SK-N-SH treated with all-trans-retinoic acid at 6 μM for 48 hours (cell line): ENCODE results near the gene RPL37.

ENCODE experiments used
- ATAC-seq: fragments of 200-7000 bp; cut with Tn5 transposase; 3 replicates; pipeline ENCODE4 v1.9.1; 2020; ENCODE audit warnings: mild to moderate bottlenecking, moderate library complexity
- ARNTL ChIP-seq: fragments of 450-650 bp; formaldehyde crosslinking; IDR thresholded peaks from 2 replicates; pipeline ENCODE4 v1.5.0; 2020; ENCODE audit warnings: low read depth, mild to moderate bottlenecking, moderate library complexity, borderline replicate concordance
- BACH2 ChIP-seq: fragments of 250-450 bp; sonication (Bioruptor Pico); IDR thresholded peaks from 2 replicates; pipeline ENCODE4 v1.9.0; 2021; ENCODE audit warnings: mild to moderate bottlenecking, borderline replicate concordance
- CREB5 ChIP-seq: fragments of 250-450 bp; sonication (Bioruptor Pico); IDR thresholded peaks from 2 replicates; pipeline ENCODE4 v1.5.1; 2020; ENCODE audit warnings: low read depth, mild to moderate bottlenecking, moderate library complexity
- CSDC2 ChIP-seq: fragments of 250-450 bp; sonication (Bioruptor Pico); IDR thresholded peaks from 2 replicates; pipeline ENCODE4 v1.5.0; 2020; ENCODE audit warnings: mild to moderate bottlenecking, moderate library complexity
- CSRNP3 ChIP-seq: fragments of 250-450 bp; sonication (Bioruptor Pico); IDR thresholded peaks from 2 replicates; pipeline ENCODE4 v1.5.1; 2021; ENCODE audit warnings: mild to moderate bottlenecking, moderate library complexity
- ESRRG ChIP-seq: fragments of 250-450 bp; sonication (Bioruptor Pico); IDR thresholded peaks from 2 replicates; pipeline ENCODE4 v1.6.1; 2021; ENCODE audit warnings: mild to moderate bottlenecking
- GLIS3 ChIP-seq: fragments of 250-450 bp; sonication (Bioruptor Pico); IDR thresholded peaks from 2 replicates; pipeline ENCODE4 v1.5.0; 2020; ENCODE audit warnings: mild to moderate bottlenecking, moderate library complexity
- ISL1 ChIP-seq: fragments of 250-450 bp; sonication (Bioruptor Pico); IDR thresholded peaks from 2 replicates; pipeline ENCODE4 v2.1.2; 2022; ENCODE audit warnings: mild to moderate bottlenecking, moderate library complexity
- OSR1 ChIP-seq: fragments of 250-450 bp; sonication (Bioruptor Pico); IDR thresholded peaks from 2 replicates; pipeline ENCODE4 v1.8.0; 2022; ENCODE audit warnings: moderate library complexity, mild to moderate bottlenecking, inconsistent platforms
- PATZ1 ChIP-seq: fragments of 250-450 bp; sonication (Bioruptor Pico); IDR thresholded peaks from 2 replicates; pipeline ENCODE4 v1.8.0; 2020; ENCODE audit warnings: mild to moderate bottlenecking, moderate library complexity, borderline replicate concordance
- POU6F1 ChIP-seq: fragments of 250-450 bp; sonication (Bioruptor Pico); IDR thresholded peaks from 2 replicates; pipeline ENCODE4 v1.8.0; 2021; ENCODE audit warnings: low read depth, mild to moderate bottlenecking, moderate library complexity, borderline replicate concordance
- PPARA ChIP-seq: fragments of 250-450 bp; sonication (Bioruptor Pico); IDR thresholded peaks from 2 replicates; pipeline ENCODE4 v1.5.0; 2020; ENCODE audit warnings: mild to moderate bottlenecking, borderline replicate concordance
- RARB ChIP-seq: fragments of 250-450 bp; sonication (Bioruptor Pico); IDR thresholded peaks from 2 replicates; pipeline ENCODE4 v1.8.0; 2021; ENCODE audit warnings: mild to moderate bottlenecking, moderate library complexity
- SNAI2 ChIP-seq: fragments of 250-450 bp; sonication (Bioruptor Pico); IDR thresholded peaks from 2 replicates; pipeline ENCODE4 v1.5.0; 2020; ENCODE audit warnings: mild to moderate bottlenecking, moderate library complexity
- TCF4 ChIP-seq: fragments of 250-450 bp; sonication (Bioruptor Pico); IDR thresholded peaks from 2 replicates; pipeline ENCODE4 v1.8.0; 2021; ENCODE audit warnings: mild to moderate bottlenecking, moderate library complexity, borderline replicate concordance
- TSHZ2 ChIP-seq: fragments of 250-450 bp; sonication (Bioruptor Pico); IDR thresholded peaks from 2 replicates; pipeline ENCODE4 v1.5.0; 2020; ENCODE audit warnings: mild to moderate bottlenecking, moderate library complexity
- ZC3H10 ChIP-seq: fragments of 250-450 bp; sonication (Bioruptor Pico); IDR thresholded peaks from 2 replicates; pipeline ENCODE4 v1.5.1; 2021; ENCODE audit warnings: mild to moderate bottlenecking, moderate library complexity
- ZFP3 ChIP-seq: fragments of 250-450 bp; sonication (Bioruptor Pico); IDR thresholded peaks from 2 replicates; pipeline ENCODE4 v1.5.0; 2020; ENCODE audit warnings: mild to moderate bottlenecking, moderate library complexity
- ZFP30 ChIP-seq: fragments of 450-650 bp; formaldehyde crosslinking; IDR thresholded peaks from 2 replicates; pipeline ENCODE4 v1.5.0; 2022; ENCODE audit warnings: mild to moderate bottlenecking, moderate library complexity
- ZNF565 ChIP-seq: fragments of 450-650 bp; formaldehyde crosslinking; conservative IDR thresholded peaks from 2 replicates; pipeline ENCODE4 v1.5.0; 2020; ENCODE audit warnings: low read depth, mild to moderate bottlenecking, moderate library complexity
- ZNF8 ChIP-seq: fragments of 450-650 bp; formaldehyde crosslinking; IDR thresholded peaks from 2 replicates; pipeline ENCODE4 v1.5.0; 2020; ENCODE audit warnings: mild to moderate bottlenecking, moderate library complexity

The RPL37 gene

GRCh38 chr5:40828690-40829661 lies 6.0 kb downstream of the RPL37 start:
- no peak for ATAC-seq
- TF ChIP-seq ZFP30 (CRISPR knock-in tag), result no peak
- TF ChIP-seq RARB (CRISPR knock-in tag), result no peak; the same call in 1 of the 2 replicates
- TF ChIP-seq ZC3H10 (CRISPR knock-in tag), result no peak
- peak; percentile 61; the same call in 1 of the 2 replicates for TF ChIP-seq GLIS3 (CRISPR knock-in tag)
- peak; percentile 11; the same call in 1 of the 2 replicates for TF ChIP-seq ESRRG (CRISPR knock-in tag)
- peak; percentile 56; the same call in 1 of the 2 replicates for TF ChIP-seq CREB5 (CRISPR knock-in tag)
- TF ChIP-seq CSRNP3 (CRISPR knock-in tag), result 0 out of 2 replicates have a peak, but pooled peaks have one; percentile 22
- no peak for TF ChIP-seq POU6F1
- no peak for TF ChIP-seq PPARA (CRISPR knock-in tag)

GRCh38 chr5:40828021-40828631 lies 6.9 kb downstream of the RPL37 start:
- TF ChIP-seq ARNTL (CRISPR knock-in tag) (no peak), POU6F1 (no peak), ESRRG (CRISPR knock-in tag) (no peak), TCF4 (CRISPR knock-in tag) (no peak), OSR1 (CRISPR knock-in tag) (no peak), PPARA (CRISPR knock-in tag) (no peak), ISL1 (CRISPR knock-in tag) (no peak), ZNF565 (CRISPR knock-in tag) (no peak), SNAI2 (CRISPR knock-in tag) (no peak)
- ATAC-seq, result no peak

GRCh38 chr5:40827188-40827977 lies 7.6 kb downstream of the RPL37 start:
- ATAC-seq, result no peak
- TF ChIP-seq CSRNP3 (CRISPR knock-in tag), result no peak
- no peak for TF ChIP-seq ZFP3 (CRISPR knock-in tag)
- no peak for TF ChIP-seq CSDC2 (CRISPR knock-in tag)
- no peak for TF ChIP-seq TSHZ2
- no peak for TF ChIP-seq BACH2 (CRISPR knock-in tag)
- no peak for TF ChIP-seq RARB (CRISPR knock-in tag)
- TF ChIP-seq SNAI2 (CRISPR knock-in tag), result no peak
- TF ChIP-seq ZC3H10 (CRISPR knock-in tag), result no peak
- no peak for TF ChIP-seq ARNTL (CRISPR knock-in tag)
- TF ChIP-seq OSR1 (CRISPR knock-in tag), result no peak
- no peak for TF ChIP-seq ESRRG (CRISPR knock-in tag)
- no peak for TF ChIP-seq ZNF8 (CRISPR knock-in tag)
- TF ChIP-seq TCF4 (CRISPR knock-in tag), result no peak
- TF ChIP-seq PATZ1 (CRISPR knock-in tag), result no peak
- no peak for TF ChIP-seq PPARA (CRISPR knock-in tag)
